H1 (cell line): ENCODE data around the gene PITPNC1. TPM values are rescaled to one million over a fixed set of nuclear protein-coding genes. Genes with fewer than 3 reads are reported as not detected.

Experiments used
- CTCF ChIA-PET: fragments of 300-600 bp; sonication (Branson Sonifier 250); formaldehyde crosslinking; loops from one replicate; lab custom pipeline; 2021; ENCODE audit not compliant: partially characterized antibody; lab: Charles Lee
- POLR2A ChIA-PET: fragments of 300-600 bp; sonication (Branson Sonifier 250); formaldehyde crosslinking; loops from one replicate; lab custom pipeline; 2021; ENCODE audit warnings: inconsistent platforms; ENCODE audit not compliant: partially characterized antibody; lab: Charles Lee
- DNase-seq, 2 experiments: peaks; one replicate each; pipeline versions ENCODE4 v3.0.0 to v3.0.0-alpha.2; 2010 to 2022; ENCODE audit warnings: low spot score in 2 of 2, low read depth in 1 of 2, mixed read lengths in 1 of 2
- FAIRE-seq: peaks from 2 replicates; lab custom pipeline; 2011; peaks lifted over from hg19 to GRCh38; lab: Jason Lieb, UNC
- H2AFZ ChIP-seq: 2 replicates; pipeline ENCODE4 v1.8.1; 2012; ENCODE audit warnings: low read length, inconsistent platforms
- H2AK5ac ChIP-seq: 2 replicates; pipeline ENCODE4 v1.6.1; 2013; ENCODE audit warnings: low read depth, low read length
- H2BK120ac ChIP-seq: replicated peaks from 2 replicates; pipeline ENCODE3; 2013; ENCODE audit warnings: low read depth, low read length, inconsistent platforms
- H2BK12ac ChIP-seq: 2 replicates; pipeline ENCODE4 v1.6.1; 2013; ENCODE audit warnings: low read depth, low read length
- H2BK15ac ChIP-seq: 2 replicates; pipeline ENCODE4 v1.6.1; 2013; ENCODE audit warnings: low read length
- H2BK20ac ChIP-seq: 2 replicates; pipeline ENCODE4 v1.6.1; 2013; ENCODE audit warnings: low read length
- H2BK5ac ChIP-seq: 2 replicates; pipeline ENCODE4 v1.6.1; 2013; ENCODE audit warnings: low read depth, low read length
- H3K14ac ChIP-seq: 2 replicates; pipeline ENCODE4 v1.6.1; 2013; ENCODE audit warnings: inconsistent platforms; ENCODE audit not compliant: insufficient read length
- H3K18ac ChIP-seq: 2 replicates; pipeline ENCODE4 v1.6.1; 2013; ENCODE audit warnings: low read length; ENCODE audit errors: extremely low read depth
- H3K23ac ChIP-seq: 2 replicates; pipeline ENCODE4 v1.6.1; 2013; ENCODE audit warnings: inconsistent platforms; ENCODE audit not compliant: insufficient read length
- H3K23me2 ChIP-seq: 2 replicates; pipeline ENCODE4 v1.6.1; 2013; ENCODE audit warnings: low read depth, low read length
- H3K27ac ChIP-seq: 2 replicates; pipeline ENCODE4 v1.6.1; 2011; ENCODE audit warnings: low read depth, low read length, inconsistent platforms
- H3K27me3 ChIP-seq, 4 experiments: replicated peaks in 1 of 4; 1 replicate in 1 of 4; 2 replicates in 3 of 4; pipeline versions ENCODE4 v1.6.1 to v1.8.1; 2011 to 2013; ENCODE audit warnings: low read length in 3 of 4, mild to moderate bottlenecking in 3 of 4, inconsistent platforms in 2 of 4, mixed read lengths in 2 of 4, moderate library complexity in 1 of 4; ENCODE audit not compliant: control insufficient read depth in 3 of 4, insufficient read depth in 3 of 4; ENCODE audit errors: extremely low read depth in 1 of 4
- H3K36me3 ChIP-seq, 4 experiments: 2 replicates each; pipeline versions ENCODE4 v1.6.1 to v1.8.1; 2011 to 2013; ENCODE audit warnings: mild to moderate bottlenecking in 4 of 4, low read length in 3 of 4, moderate library complexity in 2 of 4, control low read depth in 1 of 4, inconsistent platforms in 1 of 4; ENCODE audit not compliant: insufficient read depth in 4 of 4, control insufficient read depth in 2 of 4
- H3K4ac ChIP-seq: replicated peaks from 2 replicates; pipeline ENCODE3; 2013; ENCODE audit warnings: low read length, low read depth, mixed read lengths, inconsistent platforms; ENCODE audit not compliant: insufficient read length
- H3K4me1 ChIP-seq, 4 experiments: replicated peaks in 1 of 4; 1 replicate in 1 of 4; 2 replicates in 3 of 4; pipeline versions ENCODE4 v1.6.1 to v1.8.1; 2011 to 2013; ENCODE audit warnings: low read length in 3 of 4, inconsistent platforms in 2 of 4, mixed read lengths in 1 of 4; ENCODE audit not compliant: insufficient read depth in 4 of 4, control insufficient read depth in 3 of 4
- H3K4me2 ChIP-seq, 2 experiments: 2 replicates each; pipeline versions ENCODE4 v1.6.1 to v1.8.1; 2011 to 2013; ENCODE audit warnings: low read depth in 2 of 2, low read length in 2 of 2, control low read depth in 1 of 2, inconsistent platforms in 1 of 2, mild to moderate bottlenecking in 1 of 2; ENCODE audit not compliant: insufficient read depth in 1 of 2
- H3K4me3 ChIP-seq, 4 experiments: fragments of 200-600, 300-600 bp in 1 of 4; sonication (generic), shearing (Covaris generic), sonication (Bioruptor Twin) in 1 of 4; 2 replicates each; pipeline versions ENCODE4 v1.5.1 to v1.8.1; 2011 to 2016; ENCODE audit warnings: low read length in 4 of 4, low read depth in 3 of 4, control low read depth in 2 of 4, inconsistent platforms in 2 of 4, mild to moderate bottlenecking in 2 of 4, mixed read lengths in 1 of 4, moderate library complexity in 1 of 4; ENCODE audit not compliant: insufficient read depth in 2 of 4; ENCODE audit errors: extremely low read depth in 1 of 4
- H3K56ac ChIP-seq: replicated peaks from 2 replicates; pipeline ENCODE3; 2013; ENCODE audit warnings: low read depth, mild to moderate bottlenecking, mixed read lengths, low read length, inconsistent platforms; ENCODE audit not compliant: insufficient read length
- H3K79me1 ChIP-seq: 2 replicates; pipeline ENCODE4 v1.6.1; 2013; ENCODE audit warnings: low read depth, low read length, control low read depth
- H3K79me2 ChIP-seq, 2 experiments: 2 replicates each; pipeline versions ENCODE4 v1.6.1 to v1.8.1; 2012 to 2013; ENCODE audit warnings: low read length in 2 of 2, mild to moderate bottlenecking in 2 of 2, inconsistent platforms in 1 of 2; ENCODE audit not compliant: insufficient read depth in 2 of 2, control insufficient read depth in 1 of 2
- H3K9ac ChIP-seq, 4 experiments: replicated peaks in 1 of 4; 1 replicate in 1 of 4; 2 replicates in 3 of 4; pipeline versions ENCODE4 v1.6.1 to v1.8.1; 2011 to 2013; ENCODE audit warnings: low read depth in 3 of 4, low read length in 3 of 4, control low read depth in 2 of 4, mild to moderate bottlenecking in 2 of 4, moderate library complexity in 2 of 4, inconsistent platforms in 1 of 4; ENCODE audit errors: extremely low read depth in 1 of 4
- H3K9me3 ChIP-seq, 2 experiments: 2 replicates each; pipeline versions ENCODE4 v1.6.1 to v1.8.1; 2012 to 2013; ENCODE audit warnings: mild to moderate bottlenecking in 2 of 2, moderate library complexity in 2 of 2, control low read depth in 1 of 2, inconsistent platforms in 1 of 2, low read depth in 1 of 2, low read length in 1 of 2, mixed read lengths in 1 of 2; ENCODE audit not compliant: insufficient read depth in 2 of 2
- H4K20me1 ChIP-seq, 2 experiments: replicated peaks in 1 of 2; 2 replicates each; pipeline versions ENCODE3 to v1.8.1; 2011 to 2013; ENCODE audit warnings: inconsistent platforms in 2 of 2, low read length in 2 of 2, mild to moderate bottlenecking in 1 of 2; ENCODE audit not compliant: insufficient read depth in 2 of 2, control insufficient read depth in 1 of 2
- H4K5ac ChIP-seq: 2 replicates; pipeline ENCODE4 v1.6.1; 2013; ENCODE audit warnings: low read length, low read depth, mixed read lengths, inconsistent platforms; ENCODE audit not compliant: insufficient read length
- H4K8ac ChIP-seq: 2 replicates; pipeline ENCODE4 v1.8.0; 2013; ENCODE audit warnings: mild to moderate bottlenecking, moderate library complexity, low read length, inconsistent platforms; ENCODE audit not compliant: insufficient read depth; ENCODE audit errors: extremely low read depth
- H4K91ac ChIP-seq: replicated peaks from 2 replicates; pipeline ENCODE3; 2013; ENCODE audit warnings: low read length, mixed read lengths, inconsistent platforms; ENCODE audit not compliant: insufficient read length
- HDAC2 ChIP-seq, 2 experiments: fragments of 300-600 bp in 1 of 2; sonication (generic) in 1 of 2; IDR thresholded peaks; 2 replicates each; pipeline ENCODE4 v1.6.1; 2011 to 2012; ENCODE audit warnings: low read depth in 2 of 2, low read length in 2 of 2, mild to moderate bottlenecking in 2 of 2, moderate library complexity in 2 of 2, borderline replicate concordance in 1 of 2, inconsistent platforms in 1 of 2
- SIX5 ChIP-seq: IDR thresholded peaks from 2 replicates; pipeline ENCODE4 v1.6.1; 2011; ENCODE audit warnings: mild to moderate bottlenecking, low read depth, low read length
- TAF7 ChIP-seq: optimal IDR thresholded peaks from 2 replicates; pipeline ENCODE3; 2011; ENCODE audit warnings: low read depth, mild to moderate bottlenecking, inconsistent platforms, low read length, moderate library complexity, borderline replicate concordance
- WGBS, 2 experiments: shearing (Covaris generic) in 1 of 2; methylation state at CpG; one replicate each; pipeline versions ENCODE4 v1.1.6 to v1.1.7; 2013 to 2015; ENCODE audit warnings: low lambda C conversion rate in 2 of 2, mixed read lengths in 2 of 2, inconsistent platforms in 1 of 2, low coverage in 1 of 2, missing lambda C conversion rate in 1 of 2; ENCODE audit not compliant: insufficient replicate concordance in 2 of 2, insufficient coverage in 1 of 2, insufficient read length in 1 of 2; ENCODE audit errors: extremely low coverage in 1 of 2, missing lambda C conversion rate in 1 of 2; 5-methylcytosine and 5-hydroxymethylcytosine counted together
- polyA plus RNA-seq, 7 experiments: library from polyadenylated mRNA; depleted of rRNA in 3 of 7; stranded (reverse) in 5 of 7; unstranded in 2 of 7; fragments of >200 nt in 5 of 7; fragments of 200-250 nt in 2 of 7; gene quantifications; 1 replicate in 5 of 7; 2 replicates in 1 of 7; 4 replicates in 1 of 7; pipeline versions ENCODE4 v1.2.1 to v1.2.3, GENCODE V29; 2011 to 2013; ENCODE audit warnings: missing spikeins in 2 of 7, mixed read lengths in 2 of 7
- total RNA-seq: library from RNA; stranded (reverse); fragmentation: NEBNext Ultra II Directional; extraction: Animal tissue kit (Norgen Biotek cat#: 25700); gene quantifications from 2 replicates; pipeline ENCODE4 v1.2.1, GENCODE V29; 2021

Gene PITPNC1
- total and polyA plus RNA-seq, 2 of the 8 experiments (the other 6 are each of a cell fraction or from before 2014, with no cell fraction given), result 17.6 to 54.7 TPM

- 0 out of 8 replicates have a peak, but pooled peaks cover 0 to 4% (median 0%) of the 10 kb centered on the region in 4 experiments for H3K36me3 ChIP-seq
- no peak overlapping the region for H3K4ac ChIP-seq
- H4K91ac ChIP-seq, result no peak overlapping the region
- no peaks in the 10 kb centered on the region for H3K27me3 ChIP-seq
- no peak overlapping the region for H2BK12ac ChIP-seq
- no peak overlapping the region for H3K27ac ChIP-seq
- H3K4me2 ChIP-seq, result no peak overlapping the region
- H2BK120ac ChIP-seq, result no peak overlapping the region
- no peak overlapping the region for H4K5ac ChIP-seq
- no peak overlapping the region for H3K14ac ChIP-seq
- no peak for TF ChIP-seq HDAC2 (IDR thresholded peaks at IDR 0.05; ENCODE audit: borderline replicate concordance in 1 of 2, low read depth in 2 of 2, low read length in 2 of 2)
- TF ChIP-seq SIX5, result no peak
- TF ChIP-seq TAF7, result no peak
- H4K8ac ChIP-seq, result no peak overlapping the region
- H2BK20ac ChIP-seq, result no peak overlapping the region
- no peak overlapping the region for H3K56ac ChIP-seq
- no peak for FAIRE-seq
- CTCF ChIA-PET, result no interaction called here
- POLR2A ChIA-PET, result no interaction called here
- no peak overlapping the region for H2AFZ ChIP-seq
- H3K4me3 ChIP-seq, result no peak overlapping the region
- no peak overlapping the region for H3K23ac ChIP-seq
- no peak overlapping the region for H3K18ac ChIP-seq
- H3K79me2 ChIP-seq, result peaks cover 0 to 51% of the 10 kb centered on the region in 2 experiments
- H3K79me1 ChIP-seq, result peaks cover 5% of the 10 kb centered on the region
- H3K4me1 ChIP-seq, result peaks cover 5 to 12% (median 9%) of the 10 kb centered on the region in 4 experiments; a peak in 5 of 7 replicates
- H2BK15ac ChIP-seq, result no peak overlapping the region
- WGBS, 2 experiments, result 97% methylated on average over 3 of the region's 3 CpGs; no CpG with 5 or more reads in 1 of the 2 experiments
- no peak overlapping the region for H2AK5ac ChIP-seq
- H3K9me3 ChIP-seq, result peaks cover 0 to 5% of the 10 kb centered on the region in 2 experiments; a peak in 1 of 4 replicates
- no peak overlapping the region for H3K9ac ChIP-seq
- H4K20me1 ChIP-seq, result no peaks in the 10 kb centered on the region
- no peak for DNase-seq
- H2BK5ac ChIP-seq, result no peak overlapping the region
- H3K23me2 ChIP-seq, result no peaks in the 10 kb centered on the region
These were observed 84.8 kb downstream of the PITPNC1 start for GRCh38 chr17:67461876-67462275.
